ENCODE results near the gene UBE2E2. TPM values are rescaled to one million over a fixed set of nuclear protein-coding genes. Genes with fewer than 3 reads are reported as not detected.

The UBE2E2 gene
- total RNA-seq, 3 donors from 2014 or later (not counting 1 experiment from before 2014, with no cell fraction given), result 4.8 to 6.1 (median 5.3) TPM

DNA sequence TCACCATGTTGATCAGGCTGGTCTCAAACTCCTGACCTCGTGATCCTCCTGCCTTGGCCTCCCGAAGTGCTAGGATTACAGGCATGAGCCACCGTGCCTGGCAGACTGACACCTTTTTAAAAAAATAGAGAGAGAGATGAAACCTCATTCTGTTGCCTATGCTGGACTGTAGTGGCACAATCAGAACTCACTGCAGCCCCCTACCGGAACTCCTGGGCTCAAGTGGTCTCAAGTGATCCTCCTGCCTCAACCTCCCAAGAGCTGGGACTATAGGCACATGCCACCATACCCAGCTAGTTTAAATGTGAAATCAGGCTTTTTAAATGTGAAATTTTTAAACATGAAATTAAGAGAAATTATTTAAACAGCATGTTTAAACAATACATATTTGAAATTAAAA lies 337.5 kb downstream of the UBE2E2 start:
- no peaks in the 10 kb centered on the region for H3K36me3 Mint-ChIP-seq
- no peaks in the 10 kb centered on the region for H3K27me3 Mint-ChIP-seq (ENCODE audit: low read depth in 2 of 2)
- no peaks in the 10 kb centered on the region for H3K9me3 ChIP-seq (ENCODE audit: control insufficient read depth, insufficient read depth, low read length)
- H3K27ac ChIP-seq (ENCODE audit: low read length), result no peak overlapping the region
- H3K4me3 ChIP-seq (ENCODE audit: low read length), result no peak overlapping the region
- no peaks in the 10 kb centered on the region for H3K27me3 ChIP-seq (ENCODE audit: control insufficient read depth, insufficient read depth, low read length)
- WGBS (ENCODE audit: insufficient coverage), result 84% methylated on average over 4 of the region's 4 CpGs
- H3K4me1 ChIP-seq (ENCODE audit: control insufficient read depth, insufficient read depth, low read length), result no peaks in the 10 kb centered on the region
- no peaks in the 10 kb centered on the region for H3K9me3 Mint-ChIP-seq
- no peaks in the 10 kb centered on the region for H3K36me3 ChIP-seq (ENCODE audit: control insufficient read depth, insufficient read depth, low read length)
- H3K4me3 Mint-ChIP-seq, result no peak overlapping the region
- H3K27ac Mint-ChIP-seq, result no peak overlapping the region
- TF ChIP-seq, protein P1, sequence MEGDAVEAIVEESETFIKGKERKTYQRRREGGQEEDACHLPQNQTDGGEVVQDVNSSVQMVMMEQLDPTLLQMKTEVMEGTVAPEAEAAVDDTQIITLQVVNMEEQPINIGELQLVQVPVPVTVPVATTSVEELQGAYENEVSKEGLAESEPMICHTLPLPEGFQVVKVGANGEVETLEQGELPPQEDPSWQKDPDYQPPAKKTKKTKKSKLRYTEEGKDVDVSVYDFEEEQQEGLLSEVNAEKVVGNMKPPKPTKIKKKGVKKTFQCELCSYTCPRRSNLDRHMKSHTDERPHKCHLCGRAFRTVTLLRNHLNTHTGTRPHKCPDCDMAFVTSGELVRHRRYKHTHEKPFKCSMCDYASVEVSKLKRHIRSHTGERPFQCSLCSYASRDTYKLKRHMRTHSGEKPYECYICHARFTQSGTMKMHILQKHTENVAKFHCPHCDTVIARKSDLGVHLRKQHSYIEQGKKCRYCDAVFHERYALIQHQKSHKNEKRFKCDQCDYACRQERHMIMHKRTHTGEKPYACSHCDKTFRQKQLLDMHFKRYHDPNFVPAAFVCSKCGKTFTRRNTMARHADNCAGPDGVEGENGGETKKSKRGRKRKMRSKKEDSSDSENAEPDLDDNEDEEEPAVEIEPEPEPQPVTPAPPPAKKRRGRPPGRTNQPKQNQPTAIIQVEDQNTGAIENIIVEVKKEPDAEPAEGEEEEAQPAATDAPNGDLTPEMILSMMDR (IDR thresholded peaks at IDR 0.05), result no peak
- no peak for ATAC-seq
- H3K4me1 Mint-ChIP-seq, result no peaks in the 10 kb centered on the region
- intact Hi-C loops (cut with micrococcal nuclease), result no loop called here
- no peak for DNase-seq

DNA sequence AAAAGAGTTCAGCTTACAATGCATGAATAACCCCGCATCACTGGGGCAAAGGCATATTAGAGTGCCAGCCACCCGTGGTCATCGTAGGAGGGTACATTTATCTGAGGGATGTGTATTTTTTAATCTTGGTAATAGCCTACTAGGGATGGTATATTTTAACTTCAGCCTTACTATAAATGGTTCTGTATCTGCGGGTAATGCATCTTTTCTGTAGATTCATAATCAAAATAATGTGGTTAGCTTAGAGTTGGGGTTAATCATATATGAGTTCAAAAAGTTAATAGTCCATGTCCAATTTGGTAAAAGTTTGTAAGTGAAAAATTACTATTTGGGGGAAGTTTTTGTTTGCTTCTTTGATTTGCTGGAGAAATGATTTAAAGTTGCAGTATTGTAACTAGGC lies 339.0 kb downstream of the UBE2E2 start:
- H3K4me1 Mint-ChIP-seq, result no peaks in the 10 kb centered on the region
- Histone ChIP-seq H3K4me3 (ENCODE audit: low read length) (no peak overlapping the region), H3K4me1 (ENCODE audit: control insufficient read depth, insufficient read depth, low read length) (no peaks in the 10 kb centered on the region), H3K27me3 (ENCODE audit: control insufficient read depth, insufficient read depth, low read length) (no peaks in the 10 kb centered on the region), H3K9me3 (ENCODE audit: control insufficient read depth, insufficient read depth, low read length) (no peaks in the 10 kb centered on the region), H3K27ac (ENCODE audit: low read length) (no peak overlapping the region), H3K36me3 (ENCODE audit: control insufficient read depth, insufficient read depth, low read length) (no peaks in the 10 kb centered on the region)
- H3K36me3 Mint-ChIP-seq, result no peaks in the 10 kb centered on the region
- no peaks in the 10 kb centered on the region for H3K9me3 Mint-ChIP-seq
- no peak overlapping the region for H3K27ac Mint-ChIP-seq
- H3K4me3 Mint-ChIP-seq, result no peak overlapping the region
- TF ChIP-seq, protein P1 (IDR thresholded peaks at IDR 0.05), result no peak
- H3K27me3 Mint-ChIP-seq (ENCODE audit: low read depth in 2 of 2), result no peaks in the 10 kb centered on the region
- intact Hi-C loops (cut with micrococcal nuclease), result no loop called here
- no peak for DNase-seq
- 93% methylated on average over 3 of the region's 4 CpGs for WGBS (ENCODE audit: insufficient coverage)
- no peak for ATAC-seq

DNA sequence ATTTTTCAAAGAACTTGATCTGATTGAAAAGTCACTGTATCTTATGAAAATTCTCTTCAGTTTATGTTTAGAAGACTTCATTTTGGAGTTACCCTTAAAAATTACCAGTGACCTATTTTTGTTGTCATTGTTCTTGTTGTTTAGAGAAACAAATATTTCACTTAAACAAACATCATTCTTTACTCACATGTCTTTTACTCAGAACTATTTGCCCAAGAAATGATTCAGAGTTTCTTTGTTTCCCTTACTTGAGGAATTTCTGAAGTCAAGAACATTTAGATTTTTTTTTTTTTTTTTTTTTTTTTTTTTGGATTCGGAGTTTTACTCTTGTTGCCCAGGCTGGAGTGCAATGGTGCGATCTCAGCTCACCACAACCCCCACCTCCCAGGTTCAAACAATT lies 343.1 kb downstream of the UBE2E2 start:
- TF ChIP-seq, protein P1 (IDR thresholded peaks at IDR 0.05), result no peak
- no CpG with 5 or more reads among the region's 2 CpGs for WGBS (ENCODE audit: insufficient coverage)
- Mint-ChIP-seq H3K4me3 (no peak overlapping the region), H3K27ac (no peak overlapping the region), H3K9me3 (no peaks in the 10 kb centered on the region), H3K4me1 (no peaks in the 10 kb centered on the region), H3K36me3 (no peaks in the 10 kb centered on the region), H3K27me3 (ENCODE audit: low read depth in 2 of 2) (no peaks in the 10 kb centered on the region)
- Histone ChIP-seq H3K27me3 (ENCODE audit: control insufficient read depth, insufficient read depth, low read length) (no peaks in the 10 kb centered on the region), H3K9me3 (ENCODE audit: control insufficient read depth, insufficient read depth, low read length) (no peaks in the 10 kb centered on the region), H3K4me1 (ENCODE audit: control insufficient read depth, insufficient read depth, low read length) (no peaks in the 10 kb centered on the region), H3K36me3 (ENCODE audit: control insufficient read depth, insufficient read depth, low read length) (no peaks in the 10 kb centered on the region), H3K27ac (ENCODE audit: low read length) (no peak overlapping the region), H3K4me3 (ENCODE audit: low read length) (no peak overlapping the region)
- intact Hi-C loops (cut with micrococcal nuclease), result no loop called here
- ATAC-seq (no peak), DNase-seq (no peak)

DNA sequence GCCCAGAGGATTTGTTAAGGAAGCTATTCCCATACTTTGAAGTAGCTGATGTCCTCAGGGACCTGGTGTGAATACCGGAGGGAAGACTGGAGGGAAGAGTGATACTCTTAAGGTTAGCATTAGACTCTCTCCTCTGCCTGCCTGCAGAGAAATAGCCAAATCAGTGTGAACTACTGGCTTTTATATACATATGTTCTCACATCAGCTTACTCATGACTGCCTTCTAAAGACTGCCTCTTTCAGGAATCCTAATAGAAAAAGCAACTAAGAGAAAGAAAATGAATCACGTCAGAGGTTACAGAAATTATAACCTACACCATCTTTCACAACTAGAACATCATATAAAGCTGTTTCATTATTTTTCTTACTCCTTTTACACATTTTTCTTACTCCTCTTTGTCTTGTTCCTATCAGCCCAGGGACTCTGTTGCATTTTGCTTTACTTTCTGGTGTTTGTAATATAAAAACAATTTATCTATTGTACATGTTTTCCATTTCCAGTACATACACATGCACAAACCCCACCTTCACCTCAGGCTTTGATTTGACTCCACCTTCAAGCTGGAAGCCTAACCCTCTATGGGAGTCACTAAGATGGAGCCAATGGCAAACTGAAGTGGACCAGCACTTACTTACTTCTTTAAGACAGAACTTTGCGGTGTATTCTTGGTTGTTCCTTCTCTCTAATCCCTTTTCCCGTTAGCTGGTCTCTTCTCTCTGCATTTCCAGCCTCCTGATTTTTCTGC lies 345.0 kb downstream of the UBE2E2 start:
- no peak overlapping the region for H3K27ac ChIP-seq (ENCODE audit: low read length)
- no peaks in the 10 kb centered on the region for H3K4me1 Mint-ChIP-seq
- H3K4me3 ChIP-seq (ENCODE audit: low read length), result no peak overlapping the region
- no peak for ATAC-seq
- no peak overlapping the region for H3K27ac Mint-ChIP-seq
- H3K36me3 Mint-ChIP-seq, result no peaks in the 10 kb centered on the region
- H3K27me3 ChIP-seq (ENCODE audit: control insufficient read depth, insufficient read depth, low read length), result no peaks in the 10 kb centered on the region
- intact Hi-C loops (cut with micrococcal nuclease), result no loop called here
- H3K36me3 ChIP-seq (ENCODE audit: control insufficient read depth, insufficient read depth, low read length), result no peaks in the 10 kb centered on the region
- 93% methylated on average over 4 of the region's 4 CpGs for WGBS (ENCODE audit: insufficient coverage)
- H3K4me3 Mint-ChIP-seq, result no peak overlapping the region
- TF ChIP-seq, protein P1 (IDR thresholded peaks at IDR 0.05), result no peak
- H3K27me3 Mint-ChIP-seq (ENCODE audit: low read depth in 2 of 2), result no peaks in the 10 kb centered on the region
- no peaks in the 10 kb centered on the region for H3K9me3 ChIP-seq (ENCODE audit: control insufficient read depth, insufficient read depth, low read length)
- no peaks in the 10 kb centered on the region for H3K9me3 Mint-ChIP-seq
- no peaks in the 10 kb centered on the region for H3K4me1 ChIP-seq (ENCODE audit: control insufficient read depth, insufficient read depth, low read length)
- DNase-seq, result no peak

Measured in natural killer cell (primary cell).